Glomerular endothelial cell (primary cell): ENCODE measurements around the gene MINDY2. TPM values are rescaled to one million over a fixed set of nuclear protein-coding genes. Genes with fewer than 3 reads are reported as not detected.
A peak's percentile ranks its signal among the peaks of the same experiment; 100 is the strongest.
"Not testable (repeated sequence)": the region's sequence is repeated elsewhere in the genome, so short reads cannot be mapped to it uniquely, and the experiment has no call there.

Source experiments
- DNase-seq: peaks from one replicate; pipeline ENCODE4 v3.0.0-alpha.2; 2011; ENCODE audit warnings: low read depth, low spot score; ENCODE audit errors: extremely low read depth
- total RNA-seq: library from RNA; depleted of rRNA; stranded (reverse); fragments of >200 nt; gene quantifications from 2 replicates; pipeline ENCODE4 v1.2.3, GENCODE V29; 2015

Gene MINDY2
- total RNA-seq, 1 donor from 2014 or later = 14.7 TPM

DNA sequence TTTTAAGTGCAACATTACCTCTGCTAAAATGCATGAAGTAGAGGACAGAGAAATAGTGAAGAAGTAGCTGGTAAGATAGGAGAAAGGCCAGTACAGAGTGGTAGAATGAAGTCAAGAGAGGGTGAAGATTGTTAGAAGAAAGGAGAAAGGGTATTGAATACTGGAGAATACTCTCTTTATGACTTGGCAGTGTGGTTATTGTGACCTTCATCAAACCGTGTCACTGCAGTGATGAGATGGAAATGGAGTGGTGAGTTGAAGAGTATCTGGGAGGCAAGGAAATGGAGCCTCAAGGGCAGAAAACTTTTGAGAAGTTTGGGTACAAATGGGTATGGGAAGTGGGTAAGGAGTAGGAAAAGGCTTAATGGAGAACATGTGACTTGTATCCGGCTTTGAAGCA, 24.7 kb downstream of the MINDY2 start:
- DNase-seq = no peak

DNA sequence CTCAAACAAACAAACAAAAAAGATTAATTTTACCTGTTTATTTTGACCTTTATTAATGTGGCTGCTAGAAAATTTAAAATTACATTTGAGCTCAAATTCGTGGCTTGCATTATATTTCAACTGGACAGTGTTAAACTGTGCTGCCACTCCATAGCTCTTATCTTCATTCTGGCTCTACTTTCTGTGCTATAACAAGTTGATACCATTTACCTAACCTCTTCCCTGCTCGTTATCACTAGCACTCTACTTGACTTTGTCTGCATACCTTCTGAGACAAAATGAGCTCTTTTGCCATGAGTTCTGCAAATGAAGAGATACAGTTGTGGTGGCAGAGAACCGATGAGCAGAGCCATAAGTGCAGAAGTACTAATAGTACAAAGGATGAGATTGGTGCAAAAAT, 26.4 kb downstream of the MINDY2 start:
- DNase-seq = no peak

DNA sequence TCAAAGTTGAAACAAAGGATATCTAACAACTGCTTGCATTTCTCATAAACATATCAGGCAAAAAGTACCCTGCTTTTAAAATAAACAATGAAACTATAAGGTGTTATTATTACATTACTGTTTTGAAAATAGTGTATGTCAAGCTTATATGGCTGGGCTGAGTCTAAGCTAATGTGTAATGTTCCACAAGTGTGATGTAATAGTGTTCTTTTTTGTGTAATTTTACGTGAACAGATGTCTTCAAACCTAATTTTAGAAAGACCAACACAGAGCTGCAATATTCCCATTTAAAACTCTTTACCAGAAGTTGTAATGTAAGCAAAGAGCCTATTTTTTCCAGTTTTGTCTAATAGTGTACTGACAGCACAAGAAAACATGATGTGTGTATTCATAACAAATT, 34.0 kb downstream of the MINDY2 start:
- DNase-seq = no peak

DNA sequence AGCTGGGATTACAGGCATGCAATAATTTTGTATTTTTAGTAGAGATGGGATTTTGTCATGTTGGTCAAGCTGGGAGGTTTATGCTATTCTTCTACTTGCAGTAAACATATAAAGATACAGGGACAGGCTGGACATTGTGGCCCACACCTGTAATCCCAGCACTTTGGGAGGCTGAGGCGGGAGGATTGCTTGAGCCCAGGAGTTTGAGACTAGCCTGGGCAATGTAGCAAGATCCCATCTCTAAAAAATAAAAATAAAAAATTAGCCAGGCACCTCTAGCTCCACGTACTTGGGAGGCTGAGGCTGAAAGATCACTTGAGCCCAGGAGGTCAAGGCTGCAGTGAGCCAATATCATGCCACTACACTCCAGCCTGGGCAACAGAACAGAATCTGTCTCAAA, 52.2 kb downstream of the MINDY2 start:
- not testable (repeated sequence) for DNase-seq

DNA sequence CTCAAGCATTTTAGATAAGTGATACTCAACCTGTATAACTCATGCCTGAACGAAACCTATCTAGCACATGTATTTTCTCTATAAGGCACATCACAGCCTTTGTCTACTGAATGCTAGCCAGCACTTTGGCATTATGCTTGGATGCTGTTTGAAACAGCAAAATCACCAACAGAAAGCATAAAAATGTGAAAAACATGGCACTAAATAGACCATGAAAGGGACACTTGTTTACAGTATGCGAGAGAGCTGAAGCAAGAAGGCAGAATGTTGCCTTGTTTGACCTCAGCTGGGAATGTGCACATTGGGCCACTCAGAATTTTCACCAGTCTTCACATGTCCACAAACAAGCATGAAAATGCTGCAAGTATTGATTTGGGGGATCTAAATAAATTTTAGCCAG, 59.5 kb downstream of the MINDY2 start:
- DNase-seq = no peak

DNA sequence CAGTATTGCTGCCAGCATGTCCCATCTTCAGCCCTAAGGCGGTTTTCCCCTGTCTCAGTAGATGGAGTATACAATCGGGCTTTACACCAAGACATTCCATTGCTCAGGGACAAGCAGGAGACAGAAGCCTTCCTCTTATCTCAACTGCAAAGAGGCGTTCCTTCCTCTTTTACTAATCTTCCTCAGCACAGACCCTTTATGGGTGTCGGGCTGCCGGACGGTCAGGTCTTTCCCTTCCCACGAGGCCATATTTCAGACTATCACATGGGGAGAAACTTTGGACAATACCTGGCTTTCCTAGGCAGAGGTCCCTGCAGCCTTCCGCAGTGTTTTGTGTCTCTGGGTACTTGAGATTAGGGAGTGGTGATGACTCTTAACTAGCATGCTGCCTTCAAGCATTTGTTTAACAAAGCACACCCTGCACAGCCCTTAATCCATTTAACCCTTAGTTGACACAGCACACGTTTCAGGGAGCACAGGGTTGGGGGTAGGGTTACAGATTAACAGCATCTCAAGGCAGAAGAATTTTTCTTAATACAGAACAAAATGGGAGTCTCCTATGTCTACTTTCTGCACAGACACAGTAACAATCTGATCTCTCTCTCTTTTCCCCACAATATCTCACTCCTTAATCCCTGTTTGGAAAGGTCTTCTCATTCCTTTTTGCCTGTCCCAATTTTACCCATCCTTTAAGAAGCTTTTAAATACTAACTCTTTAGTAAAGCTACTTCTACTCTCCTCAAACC, 62.8 kb downstream of the MINDY2 start:
- not testable (repeated sequence) for DNase-seq

DNA sequence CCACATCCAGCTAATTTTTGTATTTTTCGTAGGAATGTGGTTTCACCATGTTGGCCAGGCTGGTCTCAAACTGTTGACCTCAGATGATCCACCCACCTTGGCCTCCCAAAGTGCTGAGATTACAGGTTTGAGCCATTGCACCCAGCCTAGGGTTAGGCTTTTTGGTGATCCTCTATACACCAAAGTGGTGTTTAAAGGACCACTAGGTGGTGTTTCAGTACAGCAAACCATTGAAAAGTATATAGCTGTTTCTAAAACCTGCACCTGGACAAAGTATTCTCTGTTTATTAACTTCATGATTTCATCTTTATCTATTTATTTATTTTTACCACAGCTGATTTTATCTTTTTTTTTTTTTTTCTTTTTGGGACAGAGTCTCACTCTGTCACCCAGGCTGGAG, 68.4 kb downstream of the MINDY2 start:
- no peak for DNase-seq

DNA sequence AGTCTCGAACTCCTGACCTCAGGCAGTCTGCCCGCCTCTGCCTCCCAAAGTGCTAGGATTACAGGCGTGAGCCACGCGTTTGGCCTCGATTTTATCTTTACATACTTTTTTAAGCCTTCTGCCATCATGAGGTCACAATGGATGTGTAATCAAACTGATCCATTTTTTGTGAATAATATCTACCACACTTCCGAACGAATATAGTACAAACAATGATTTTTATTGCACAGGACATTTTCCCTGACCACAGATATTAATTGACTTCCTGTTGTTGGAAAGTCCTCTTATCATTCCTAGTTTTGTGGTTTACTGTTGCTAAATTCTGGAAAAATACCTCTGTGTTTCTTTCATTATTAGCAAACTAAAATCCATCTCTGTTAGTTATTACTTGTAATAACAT, 68.9 kb downstream of the MINDY2 start:
- DNase-seq = peak; percentile 3

DNA sequence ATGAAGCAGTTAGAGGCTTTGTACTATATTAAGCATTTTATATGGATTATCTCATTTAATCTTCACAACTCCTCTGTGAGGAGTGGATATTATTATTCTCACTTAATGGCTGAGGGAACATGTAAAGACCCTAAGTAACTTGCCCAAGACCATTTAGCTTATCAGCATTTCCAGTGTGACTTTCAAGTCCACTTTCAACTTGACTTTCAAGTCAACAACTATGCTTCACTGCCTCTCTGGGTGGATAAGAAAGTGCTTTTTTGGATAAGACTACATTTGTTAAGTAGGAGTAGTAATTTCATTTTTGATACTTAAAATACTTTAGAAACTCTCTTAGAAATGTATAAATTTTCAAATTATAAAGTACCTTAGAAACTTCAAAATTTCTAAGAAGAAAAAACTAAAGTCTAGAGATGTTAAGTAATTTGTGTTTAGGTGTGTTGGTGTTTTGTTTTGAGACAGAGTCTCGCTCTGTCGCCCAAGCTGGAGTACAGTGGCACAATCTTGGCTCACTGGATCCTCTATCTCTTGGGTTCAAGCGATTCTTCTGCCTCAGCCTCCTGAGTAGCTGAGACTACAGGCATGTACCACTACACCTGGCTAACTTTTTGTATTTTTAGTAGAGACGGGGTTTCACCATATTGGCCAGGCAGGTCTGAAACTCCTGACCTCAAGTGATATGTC, 71.8 kb downstream of the MINDY2 start:
- no peak for DNase-seq

DNA sequence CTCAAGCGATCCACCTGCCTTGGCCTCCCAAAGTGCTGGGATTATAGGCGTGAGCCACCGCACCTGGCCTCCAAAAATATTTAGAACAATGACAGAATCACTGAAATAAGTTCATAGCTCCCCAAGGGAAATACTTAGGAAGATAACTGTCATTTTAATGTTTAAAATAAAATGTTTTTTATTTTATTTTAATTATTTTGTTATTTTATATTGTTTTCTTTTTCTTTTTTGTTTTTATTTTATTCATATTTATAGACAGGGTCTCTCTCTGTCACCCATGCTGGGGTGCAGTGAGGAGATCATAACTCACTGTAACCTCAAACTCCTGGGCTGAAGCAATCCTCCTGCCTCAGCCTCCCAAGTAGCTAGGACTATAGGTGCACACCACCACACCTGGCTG, 80.1 kb downstream of the MINDY2 start:
- DNase-seq = not testable (repeated sequence)

DNA sequence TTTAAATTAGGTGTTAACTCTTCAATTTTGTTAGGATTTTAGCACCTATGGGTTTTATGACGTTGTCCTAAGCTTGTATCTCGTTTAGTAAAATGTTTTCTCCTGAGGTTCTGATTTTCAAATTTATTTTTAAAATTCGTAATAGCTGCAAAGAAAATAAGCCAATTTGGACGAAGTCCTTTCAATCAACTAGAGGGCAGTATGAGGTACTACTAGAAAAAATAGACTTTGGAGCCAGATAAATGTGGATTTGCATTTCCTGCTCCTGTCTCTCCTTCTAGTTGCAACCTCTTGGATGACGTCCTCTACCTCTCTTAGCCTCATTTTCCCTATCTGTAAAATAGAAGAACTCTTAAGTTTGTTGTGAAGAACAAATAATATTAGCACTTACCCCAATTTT, 81.2 kb downstream of the MINDY2 start:
- DNase-seq = no peak

DNA sequence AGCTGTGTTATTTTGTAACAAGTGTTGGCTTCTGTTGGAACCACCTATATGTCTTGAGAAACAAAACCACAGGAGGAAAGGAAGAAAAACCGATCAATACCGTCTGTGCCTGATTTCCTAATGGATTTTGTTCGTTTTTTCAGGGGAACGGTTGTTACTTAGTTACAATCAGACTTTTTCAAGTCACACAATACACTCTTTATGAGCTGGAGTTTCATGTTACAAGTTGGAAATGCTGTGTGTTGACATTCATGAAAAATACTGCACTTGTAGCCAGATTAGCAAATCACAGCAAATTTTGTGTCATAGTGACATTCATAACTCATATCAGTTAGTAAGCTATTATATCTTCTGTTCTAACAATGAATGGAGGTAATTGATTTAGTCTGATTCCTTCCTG, 83.5 kb downstream of the MINDY2 start:
- DNase-seq = no peak

DNA sequence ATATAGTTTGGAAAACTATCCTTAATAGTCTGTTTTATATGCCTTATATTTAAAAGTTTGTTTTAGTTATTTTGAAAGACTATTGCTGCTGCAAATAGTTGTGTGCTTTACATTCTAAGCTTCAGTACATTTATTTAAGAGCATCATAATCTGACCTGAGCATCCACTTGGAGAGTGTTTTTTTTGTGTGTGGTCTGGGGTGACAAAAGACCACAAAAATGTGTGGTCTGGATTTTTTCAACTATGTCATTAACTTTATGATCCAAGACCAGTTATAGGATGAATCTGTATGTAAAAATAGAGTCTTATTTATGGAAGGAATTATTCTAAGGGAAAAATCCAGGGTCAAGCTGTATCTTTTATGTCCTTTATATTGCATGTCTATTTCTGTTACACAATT, 85.0 kb downstream of the MINDY2 start:
- no peak for DNase-seq

DNA sequence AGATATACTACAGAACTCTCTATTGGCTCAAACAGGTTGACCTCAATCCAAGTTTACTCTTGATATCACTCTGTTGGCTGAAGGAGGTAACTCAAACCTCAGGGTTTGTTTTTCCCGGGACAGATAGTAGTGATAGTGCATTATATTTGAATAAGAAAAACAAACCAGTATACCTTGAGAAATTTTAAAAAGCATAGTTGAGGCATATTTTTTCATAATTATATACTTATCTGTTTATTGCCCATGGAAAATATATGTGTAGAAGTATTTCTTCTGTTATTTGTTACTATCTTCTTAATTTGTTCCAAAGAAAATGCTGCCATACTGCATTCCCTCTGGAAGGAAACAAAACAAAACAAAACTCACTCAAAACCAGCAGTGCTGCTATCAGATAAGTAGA, 85.5 kb downstream of the MINDY2 start:
- DNase-seq = not testable (repeated sequence)

DNA sequence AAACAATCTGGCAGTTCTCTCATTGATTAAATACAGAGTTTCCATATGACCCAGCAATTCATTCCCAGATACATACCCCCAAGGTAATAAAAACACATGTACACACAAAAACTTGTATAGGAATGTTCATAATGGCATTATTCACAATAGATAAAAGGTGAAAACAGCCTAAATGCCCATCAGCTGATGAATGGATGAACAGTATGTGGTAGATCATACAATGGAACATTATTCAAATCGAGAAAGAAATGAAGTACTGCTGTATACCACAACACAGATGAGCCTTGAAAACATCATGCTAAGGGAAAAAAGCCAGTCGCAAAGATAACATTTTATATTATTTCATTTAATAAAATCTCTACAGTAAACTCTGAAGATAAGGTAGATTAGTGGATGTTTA, 91.2 kb downstream of the MINDY2 start:
- no peak for DNase-seq

DNA sequence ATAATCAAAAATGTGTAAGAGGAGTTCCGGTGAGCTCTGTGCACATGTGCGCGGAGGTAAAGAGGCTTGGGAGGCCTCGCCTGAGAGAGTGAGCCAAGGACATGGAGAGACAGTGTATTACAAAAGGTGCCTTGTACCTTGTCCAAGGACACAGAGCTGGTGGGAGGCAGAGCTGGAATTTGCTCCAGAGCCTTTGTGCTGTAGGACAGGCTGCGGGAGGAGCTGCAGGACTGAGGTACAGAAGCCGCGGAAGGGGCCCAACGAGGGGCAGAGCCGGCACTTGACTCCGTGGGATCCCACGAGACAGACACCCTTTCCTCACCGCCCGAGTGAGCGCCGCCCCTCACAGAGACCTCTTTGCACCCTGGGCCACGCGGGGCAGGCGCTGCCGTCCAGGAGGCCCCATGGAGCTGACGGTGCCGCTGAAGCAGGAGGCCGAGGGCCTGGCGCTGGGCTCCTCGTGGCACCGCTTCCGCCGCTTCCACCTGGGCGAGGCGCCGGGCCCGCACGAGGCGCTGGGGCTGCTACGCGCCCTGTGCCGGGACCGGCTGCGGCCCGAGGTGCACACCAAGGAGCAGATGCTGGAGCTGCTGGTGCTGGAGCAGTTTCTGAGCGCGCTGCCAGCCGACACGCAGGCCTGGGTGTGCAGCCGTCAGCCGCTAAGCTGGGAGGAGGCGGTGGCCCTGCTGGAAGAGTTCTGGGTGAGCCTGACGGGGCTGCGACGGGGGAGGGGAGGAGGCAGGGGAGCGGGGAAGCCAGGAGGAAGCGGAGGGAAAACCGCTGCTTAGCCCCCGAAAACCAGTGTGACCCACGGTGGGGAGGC, 93.7 kb downstream of the MINDY2 start:
- no peak for DNase-seq

DNA sequence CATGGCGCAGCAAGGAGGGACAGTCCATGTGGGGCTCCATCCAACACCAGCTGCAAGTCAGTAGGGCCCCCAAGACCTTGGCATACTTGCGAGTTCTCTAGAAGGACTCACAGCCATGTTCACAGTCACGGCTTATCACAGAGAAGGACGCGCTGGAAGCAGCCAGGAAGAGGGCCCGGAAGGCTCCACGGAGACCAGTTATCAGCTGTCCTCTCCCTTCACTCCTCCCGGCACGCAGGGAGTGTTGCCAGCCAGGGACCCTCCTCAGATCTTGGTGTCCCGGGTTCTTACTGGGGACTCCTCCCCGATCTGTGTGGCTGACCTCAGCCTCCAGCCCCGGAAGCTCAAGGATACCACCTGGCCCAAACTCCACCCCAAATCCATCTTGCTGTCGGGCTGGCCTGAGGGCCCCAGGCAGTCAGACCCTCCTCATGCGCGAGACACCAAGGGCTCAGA, 94.4 kb downstream of the MINDY2 start:
- no peak for DNase-seq

DNA sequence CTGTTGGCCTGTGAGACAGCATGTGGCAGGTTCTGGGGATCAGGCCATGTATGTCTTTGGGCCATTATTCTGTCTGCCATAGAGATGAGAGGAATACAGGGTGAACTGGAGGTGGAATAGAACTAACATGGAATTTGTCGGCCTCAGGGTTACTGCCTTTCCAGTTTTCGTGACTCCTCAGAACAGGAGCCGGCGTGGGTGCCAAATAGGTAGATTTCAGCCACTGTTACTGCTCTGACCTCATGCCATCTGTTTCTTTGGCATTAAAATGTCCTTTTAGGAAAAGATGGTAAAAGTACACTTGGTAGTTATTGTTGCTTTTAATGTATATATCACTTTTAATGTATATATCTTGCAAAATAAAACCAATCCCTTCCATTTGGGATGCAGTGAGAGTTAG, 96.8 kb downstream of the MINDY2 start:
- no peak for DNase-seq

DNA sequence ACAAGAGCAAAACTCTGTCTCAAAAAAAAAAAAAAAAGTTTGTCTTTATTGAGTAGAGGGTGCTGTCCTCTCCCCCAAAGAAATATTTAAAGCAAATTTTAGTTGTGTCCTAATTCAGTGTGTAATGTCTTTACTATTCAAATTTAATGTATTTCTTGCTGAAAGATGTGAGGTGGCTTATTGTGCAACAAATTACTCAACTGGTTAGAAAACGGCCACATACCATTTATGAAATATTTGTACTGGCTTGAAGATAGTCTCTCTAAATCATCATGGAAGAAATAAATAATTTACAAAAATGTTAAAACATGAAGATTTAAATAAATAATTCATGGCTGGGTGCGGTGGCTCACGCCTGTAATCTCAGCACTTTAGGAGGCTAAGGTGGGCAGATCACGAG, 99.3 kb downstream of the MINDY2 start:
- DNase-seq = no peak

DNA sequence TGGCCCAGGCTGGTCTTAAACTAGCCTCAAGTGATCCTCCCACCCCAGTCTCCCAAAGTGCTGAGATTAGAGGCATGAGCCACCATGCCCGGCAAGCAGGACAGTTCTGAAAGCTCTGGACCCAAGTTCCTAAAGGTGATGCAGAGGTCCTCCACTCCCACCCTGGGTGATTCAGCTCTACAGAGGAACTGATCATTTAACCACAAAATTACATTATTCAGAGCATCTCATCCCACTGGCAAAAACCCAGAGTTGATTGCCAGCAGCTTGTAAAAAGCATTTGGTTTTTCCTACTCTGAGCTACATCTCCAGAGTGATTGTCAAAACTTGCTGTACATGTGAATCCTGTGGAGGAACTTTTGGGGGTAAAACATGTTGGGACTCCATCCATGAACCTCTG, 102.2 kb downstream of the MINDY2 start:
- no peak for DNase-seq

DNA sequence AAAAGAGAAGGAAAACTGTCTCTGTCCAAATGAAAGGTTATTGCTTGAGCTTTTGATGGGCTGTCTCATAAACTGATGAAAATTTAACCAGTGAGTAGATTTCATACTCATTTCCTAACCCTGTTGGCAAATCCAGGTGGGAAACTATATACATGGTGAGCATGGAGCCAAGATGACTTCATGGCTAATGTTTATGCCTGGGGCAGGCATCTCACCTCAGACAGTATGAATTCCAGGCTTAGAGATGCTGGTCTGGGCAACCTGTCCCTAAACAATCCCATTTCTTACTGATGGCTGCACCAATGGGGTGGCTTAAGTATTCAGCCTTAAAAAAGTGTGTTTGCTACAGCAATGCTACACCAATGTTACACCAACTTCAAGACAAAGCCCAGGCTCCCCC, 104.2 kb downstream of the MINDY2 start:
- DNase-seq = no peak
